Measurements from ENCODE around the gene MIS18A.

- TF ChIP-seq CREB1 (IDR thresholded peaks at IDR 0.05; ENCODE audit: low read depth): no peak
- TF ChIP-seq CEBPB (IDR thresholded peaks at IDR 0.05): no peak
- no peak for TF ChIP-seq NFIC (IDR thresholded peaks at IDR 0.05)
- no peak for TF ChIP-seq TAF1 (IDR thresholded peaks at IDR 0.05; ENCODE audit: low read depth)
- TF ChIP-seq FOXM1 (IDR thresholded peaks at IDR 0.05; ENCODE audit: borderline replicate concordance, low read depth): no peak
- TF ChIP-seq RAD21 (IDR thresholded peaks at IDR 0.05; ENCODE audit: low read depth): no peak
- no peak for TF ChIP-seq REST (IDR thresholded peaks at IDR 0.05; ENCODE audit: low read depth)
- TF ChIP-seq MAX (IDR thresholded peaks at IDR 0.05): no peak
- no peak for TF ChIP-seq EGR1 (IDR thresholded peaks at IDR 0.05)
- no peak for TF ChIP-seq TCF12 (IDR thresholded peaks at IDR 0.05; ENCODE audit: low read depth)
- no peak for TF ChIP-seq YY1 (IDR thresholded peaks at IDR 0.05; ENCODE audit: low read depth)
- no peak for TF ChIP-seq EP300 (IDR thresholded peaks at IDR 0.05; ENCODE audit: borderline replicate concordance)
- TF ChIP-seq TEAD4 (IDR thresholded peaks at IDR 0.05): no peak
Measured at GRCh38 chr21:32256251-32256650, 22.6 kb downstream of the MIS18A start.
